Upper lobe of left lung (tissue), 6 donors: ENCODE results near the gene TMEM164. TPM values are rescaled to one million over a fixed set of nuclear protein-coding genes. Genes with fewer than 3 reads are reported as not detected.
"Not testable (repeated sequence)": the region's sequence is repeated elsewhere in the genome, so short reads cannot be mapped to it uniquely, and the experiment has no call there.

Source experiments
- ATAC-seq, 2 donors: fragments of 200-7000 bp; cut with Tn5 transposase; one replicate each; pipeline ENCODE4 v1.9.1; 2022; ENCODE audit warnings: mild to moderate bottlenecking in 2 of 2, moderate library complexity in 2 of 2; ENCODE audit not compliant: low FRiP score in 2 of 2
- DNase-seq, 2 donors: peaks; one replicate each; pipeline ENCODE4 v3.0.0-alpha.2; 2019 to 2020
- H3K27ac ChIP-seq, 4 donors: fragments of 200-600 bp; sonication (generic); one replicate each; pipeline ENCODE4 v1.5.1; 2016 to 2019
- H3K27me3 ChIP-seq, 4 donors: fragments of 200-600 bp; sonication (generic); one replicate each; pipeline ENCODE4 v1.5.1; 2017 to 2019
- H3K36me3 ChIP-seq, 4 donors: fragments of 200-600 bp; sonication (generic); one replicate each; pipeline ENCODE4 v1.5.1; 2016 to 2019
- H3K4me1 ChIP-seq, 4 donors: fragments of 200-600 bp; sonication (generic); one replicate each; pipeline ENCODE4 v1.5.1; 2018 to 2019
- H3K4me3 ChIP-seq, 4 donors: fragments of 200-600 bp; sonication (generic); one replicate each; pipeline ENCODE4 v1.5.1; 2017 to 2019; ENCODE audit warnings: mild to moderate bottlenecking in 2 of 4, moderate library complexity in 1 of 4
- H3K9me3 ChIP-seq, 4 donors: fragments of 200-600 bp; sonication (generic); one replicate each; pipeline ENCODE4 v1.5.1; 2018 to 2019
- EP300 ChIP-seq, 4 donors: sonication (generic); formaldehyde crosslinking; IDR thresholded peaks; one replicate each; pipeline ENCODE4 v1.5.1; 2017; ENCODE audit warnings: antibody characterized with exemption in 4 of 4, control low read depth in 2 of 4
- POLR2A ChIP-seq, 4 donors: fragments of 450-650 bp; IDR thresholded peaks; one replicate each; pipeline ENCODE4 v1.5.1; 2016 to 2017; ENCODE audit warnings: antibody characterized with exemption in 4 of 4, mild to moderate bottlenecking in 2 of 4
- POLR2AphosphoS5 ChIP-seq, 2 donors: sonication (generic); formaldehyde crosslinking; IDR thresholded peaks; one replicate each; pipeline ENCODE4 v1.5.1; 2017; ENCODE audit warnings: antibody characterized with exemption in 2 of 2
- WGBS, 2 donors: methylation state at CpG; one replicate each; pipeline ENCODE4 v1.1.5; 2017 to 2018; 5-methylcytosine and 5-hydroxymethylcytosine counted together
- total RNA-seq, 6 donors: library from RNA; depleted of rRNA in 4 of 6; stranded (reverse); fragments of >200 nt in 4 of 6; gene quantifications; one replicate each; pipeline versions ENCODE4 v1.1.0 to v1.2.1, GENCODE V29; 2016 to 2021
- TF ChIP-seq, protein P1 (sequence below), 6 experiments: fragments of 450-650 bp in 4 of 6; fragments of 200-600 bp in 2 of 6; sonication (generic) in 2 of 6; IDR thresholded peaks; one replicate each; pipeline ENCODE4 v1.5.1; 2016 to 2019; ENCODE audit warnings: antibody characterized with exemption in 6 of 6
- donor health status: DM: no; HTN: no; CAD: no; lungs with moderate emphysema.
- donor health status: DM: no; HTN: yes; CAD: no; lungs with severe emphysema.

Gene TMEM164
- total RNA-seq, 6 donors from 2014 or later: 41.8 to 115 (median 61.8) TPM

DNA sequence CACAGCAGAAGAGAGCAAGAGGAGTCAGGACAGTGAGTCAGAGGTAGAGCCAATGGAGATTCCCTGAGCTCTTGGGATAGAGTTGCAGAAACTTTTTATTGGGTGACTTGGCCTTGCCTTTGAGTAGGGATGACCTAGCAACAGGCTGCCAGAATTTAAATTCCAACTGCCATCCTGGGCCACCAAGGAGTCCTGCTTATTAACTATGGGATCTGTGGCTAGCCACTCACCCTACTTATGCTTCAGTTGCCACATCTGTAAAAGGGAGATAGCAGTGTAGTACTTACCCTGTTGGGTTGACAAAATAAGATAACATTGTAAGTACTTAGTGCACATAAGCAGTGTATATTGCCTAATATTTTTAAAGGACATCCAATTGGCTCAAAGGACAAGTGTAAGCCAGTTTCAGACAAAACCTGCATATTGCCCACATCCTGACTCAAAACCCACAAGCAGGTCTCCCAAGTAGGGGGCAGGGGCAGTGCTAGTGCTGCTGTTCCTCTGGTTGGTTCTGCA, 43.5 kb upstream of the TMEM164 start:
- ATAC-seq (no peak), DNase-seq (no peak)
- Histone ChIP-seq H3K27ac (no peak overlapping the region), H3K4me1 (no peaks in the 10 kb centered on the region), H3K9me3 (no peaks in the 10 kb centered on the region), H3K36me3 (no peaks in the 10 kb centered on the region), H3K4me3 (no peak overlapping the region), H3K27me3 (no peaks in the 10 kb centered on the region)
- TF ChIP-seq POLR2AphosphoS5 (IDR thresholded peaks at IDR 0.05) (no peak), EP300 (IDR thresholded peaks at IDR 0.05) (no peak), POLR2A (IDR thresholded peaks at IDR 0.05) (no peak)
- TF ChIP-seq, protein P1, sequence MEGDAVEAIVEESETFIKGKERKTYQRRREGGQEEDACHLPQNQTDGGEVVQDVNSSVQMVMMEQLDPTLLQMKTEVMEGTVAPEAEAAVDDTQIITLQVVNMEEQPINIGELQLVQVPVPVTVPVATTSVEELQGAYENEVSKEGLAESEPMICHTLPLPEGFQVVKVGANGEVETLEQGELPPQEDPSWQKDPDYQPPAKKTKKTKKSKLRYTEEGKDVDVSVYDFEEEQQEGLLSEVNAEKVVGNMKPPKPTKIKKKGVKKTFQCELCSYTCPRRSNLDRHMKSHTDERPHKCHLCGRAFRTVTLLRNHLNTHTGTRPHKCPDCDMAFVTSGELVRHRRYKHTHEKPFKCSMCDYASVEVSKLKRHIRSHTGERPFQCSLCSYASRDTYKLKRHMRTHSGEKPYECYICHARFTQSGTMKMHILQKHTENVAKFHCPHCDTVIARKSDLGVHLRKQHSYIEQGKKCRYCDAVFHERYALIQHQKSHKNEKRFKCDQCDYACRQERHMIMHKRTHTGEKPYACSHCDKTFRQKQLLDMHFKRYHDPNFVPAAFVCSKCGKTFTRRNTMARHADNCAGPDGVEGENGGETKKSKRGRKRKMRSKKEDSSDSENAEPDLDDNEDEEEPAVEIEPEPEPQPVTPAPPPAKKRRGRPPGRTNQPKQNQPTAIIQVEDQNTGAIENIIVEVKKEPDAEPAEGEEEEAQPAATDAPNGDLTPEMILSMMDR (IDR thresholded peaks at IDR 0.05): no peak

DNA sequence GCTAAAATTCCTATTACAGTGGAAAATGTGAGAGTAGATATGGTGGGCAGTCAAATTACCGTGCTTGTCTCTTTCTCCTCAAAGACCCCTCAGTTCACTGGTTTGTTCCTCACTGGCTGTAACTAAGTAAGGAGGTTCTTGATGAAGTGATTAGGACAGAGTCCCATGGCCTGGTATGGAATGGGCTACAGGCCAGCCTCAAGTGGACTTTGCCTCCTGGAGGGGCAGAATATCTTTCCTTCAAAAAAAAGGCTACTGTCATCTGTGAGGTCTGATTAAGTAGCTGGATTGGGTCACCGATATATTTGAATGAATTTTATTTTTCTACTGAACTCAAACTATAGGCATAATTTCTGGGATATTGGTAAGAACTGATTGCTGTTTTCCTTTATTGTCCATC, 38.5 kb upstream of the TMEM164 start:
- ATAC-seq: no peak
- no peaks in the 10 kb centered on the region for H3K27me3 ChIP-seq
- H3K4me3 ChIP-seq: no peak overlapping the region
- no peak for DNase-seq
- 86 to 96% methylated on average over 2 of the region's 2 CpGs for WGBS, 2 donors
- H3K9me3 ChIP-seq: no peaks in the 10 kb centered on the region
- H3K36me3 ChIP-seq: no peaks in the 10 kb centered on the region
- TF ChIP-seq, protein P1 (IDR thresholded peaks at IDR 0.05): no peak
- TF ChIP-seq POLR2AphosphoS5 (IDR thresholded peaks at IDR 0.05) (no peak), POLR2A (IDR thresholded peaks at IDR 0.05) (no peak), EP300 (IDR thresholded peaks at IDR 0.05) (no peak)
- no peak overlapping the region for H3K27ac ChIP-seq
- no peaks in the 10 kb centered on the region for H3K4me1 ChIP-seq

DNA sequence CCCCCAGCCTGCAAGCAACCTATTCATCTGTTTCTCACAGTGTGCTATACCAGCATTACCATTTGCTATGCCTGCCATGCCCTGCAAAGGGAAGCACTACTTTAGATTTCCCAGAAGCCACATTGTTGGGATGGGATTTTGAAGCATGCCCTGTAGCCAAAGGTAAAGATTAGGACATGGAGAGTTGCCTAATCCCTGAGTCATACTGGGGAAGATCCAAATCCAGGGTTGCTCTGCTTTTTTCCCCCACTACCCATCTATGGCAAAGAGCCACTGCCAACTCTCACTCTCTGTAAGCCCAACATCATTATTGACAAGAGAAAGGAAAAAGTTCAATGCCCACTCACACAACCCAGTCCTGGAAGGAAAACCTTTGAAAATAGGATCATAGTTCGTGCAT, 36.7 kb upstream of the TMEM164 start:
- DNase-seq (no peak), ATAC-seq (no peak)
- no peaks in the 10 kb centered on the region for H3K36me3 ChIP-seq
- no peak for TF ChIP-seq POLR2A (IDR thresholded peaks at IDR 0.05)
- TF ChIP-seq EP300 (IDR thresholded peaks at IDR 0.05): no peak
- no peak for TF ChIP-seq POLR2AphosphoS5 (IDR thresholded peaks at IDR 0.05)
- TF ChIP-seq, protein P1 (IDR thresholded peaks at IDR 0.05): no peak
- H3K27ac ChIP-seq: no peak overlapping the region
- no peaks in the 10 kb centered on the region for H3K27me3 ChIP-seq
- no peak overlapping the region for H3K4me3 ChIP-seq
- no peaks in the 10 kb centered on the region for H3K9me3 ChIP-seq
- no peaks in the 10 kb centered on the region for H3K4me1 ChIP-seq
- WGBS, 2 donors: 79 to 91% methylated on average over 1 of the region's 1 CpG

DNA sequence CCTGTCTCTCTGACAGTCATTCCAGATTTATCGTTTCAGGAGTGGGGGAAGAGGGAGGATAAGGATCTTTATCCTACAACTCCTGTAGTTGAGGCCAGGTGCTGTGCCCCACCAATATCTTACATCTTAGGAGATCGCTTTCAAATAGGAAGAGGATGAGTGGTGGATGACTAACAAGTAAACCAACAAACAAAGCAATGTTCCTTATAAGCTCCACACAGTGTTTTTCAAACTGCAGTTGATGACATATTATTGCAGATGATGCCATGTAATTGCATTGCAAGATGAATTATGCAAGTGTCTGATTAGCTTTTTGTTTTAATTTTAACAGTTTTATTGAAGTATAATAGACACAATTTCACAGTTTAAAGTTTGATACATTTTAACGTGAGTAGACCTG, 35.8 kb upstream of the TMEM164 start:
- no peaks in the 10 kb centered on the region for H3K27me3 ChIP-seq
- no peak for ATAC-seq
- no peak overlapping the region for H3K4me3 ChIP-seq
- no peaks in the 10 kb centered on the region for H3K36me3 ChIP-seq
- H3K27ac ChIP-seq: no peak overlapping the region
- no peaks in the 10 kb centered on the region for H3K4me1 ChIP-seq
- no peaks in the 10 kb centered on the region for H3K9me3 ChIP-seq
- TF ChIP-seq POLR2AphosphoS5 (IDR thresholded peaks at IDR 0.05) (no peak), POLR2A (IDR thresholded peaks at IDR 0.05) (no peak), EP300 (IDR thresholded peaks at IDR 0.05) (no peak)
- TF ChIP-seq, protein P1 (IDR thresholded peaks at IDR 0.05): no peak
- DNase-seq: no peak
- WGBS, 2 donors: 76 to 77% methylated on average over 3 of the region's 3 CpGs

DNA sequence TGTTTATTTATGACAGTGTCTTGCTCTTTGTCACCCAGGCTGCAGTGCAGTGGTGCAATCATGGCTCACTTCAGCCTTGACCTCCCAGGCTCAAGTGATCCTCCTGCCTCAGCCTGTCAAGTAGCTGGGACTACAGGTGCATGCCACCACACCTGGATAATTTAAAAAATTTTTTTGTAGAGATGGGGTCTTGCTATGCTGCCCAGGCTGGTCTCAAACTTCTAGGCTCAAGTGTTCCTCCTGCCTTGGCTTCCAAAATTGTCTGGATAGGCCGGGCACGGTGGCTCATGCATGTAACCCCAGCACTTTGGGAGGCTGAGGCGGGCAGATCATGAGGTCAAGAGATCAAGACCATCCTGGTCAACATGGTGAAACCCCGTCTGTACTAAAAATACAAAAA, 32.1 kb upstream of the TMEM164 start:
- not testable (repeated sequence) for H3K4me1 ChIP-seq, DNase-seq, H3K9me3 ChIP-seq, H3K27me3 ChIP-seq, ATAC-seq, H3K27ac ChIP-seq, H3K36me3 ChIP-seq, H3K4me3 ChIP-seq
- 85% methylated on average over 4 of the region's 4 CpGs; no CpG with 5 or more reads in 1 of the 2 donors for WGBS, 2 donors
